HEK293 (cell line): ENCODE measurements around the gene KIRREL3.

Experiments
- CTCF ChIA-PET: fragments of 350-600 bp; formaldehyde crosslinking; extraction: SDS; loops from one replicate; lab custom pipeline; 2021; ENCODE audit warnings: antibody characterized with exemption; lab: Yijun Ruan, JAX
- POLR2A ChIA-PET: fragments of 300-600 bp; formaldehyde crosslinking; extraction: SDS; loops from one replicate; lab custom pipeline; 2020; ENCODE audit warnings: antibody characterized with exemption, inconsistent platforms; lab: Yijun Ruan, JAX
- H3K27ac ChIP-seq: fragments of 200-500 bp; sonication (Bioruptor generic); 2 replicates; pipeline ENCODE4 v1.5.1; 2014; ENCODE audit warnings: low read depth, low read length, control low read depth, inconsistent platforms; ENCODE audit errors: extremely low read depth
- H3K36me3 ChIP-seq, 2 experiments: fragments of 200-500 bp in 1 of 2; sonication (Bioruptor generic) in 1 of 2; 1 replicate in 1 of 2; 2 replicates in 1 of 2; pipeline ENCODE4 v1.5.1; 2014 to 2017; ENCODE audit warnings: inconsistent platforms in 2 of 2, low read length in 2 of 2; ENCODE audit not compliant: control insufficient read depth in 2 of 2, insufficient read depth in 1 of 2
- H3K4me1 ChIP-seq: fragments of 200-500 bp; sonication (Bioruptor generic); 2 replicates; pipeline ENCODE4 v1.5.1; 2014; ENCODE audit warnings: mild to moderate bottlenecking, low read length, inconsistent platforms; ENCODE audit not compliant: control insufficient read depth, insufficient read depth
- H3K4me3 ChIP-seq: 2 replicates; pipeline ENCODE4 v1.5.1; 2011; ENCODE audit warnings: low read depth, mild to moderate bottlenecking, control low read depth, low read length, moderate library complexity
- H3K9me3 ChIP-seq: fragments of 200-500 bp; sonication (Bioruptor generic); 2 replicates; pipeline ENCODE4 v1.5.1; 2014; ENCODE audit warnings: low read depth, low read length, inconsistent platforms; ENCODE audit not compliant: control insufficient read depth, insufficient read depth
- BCL11A ChIP-seq: fragments of 450-650 bp; formaldehyde crosslinking; IDR thresholded peaks from 2 replicates; pipeline ENCODE4 v1.5.1; 2016; ENCODE audit warnings: low read depth, missing biosample characterization, missing genetic modification characterization
- HOXC10 ChIP-seq: sonication (generic); formaldehyde crosslinking; IDR thresholded peaks from 2 replicates; pipeline ENCODE4 v1.8.1; 2023; ENCODE audit warnings: mild to moderate bottlenecking, missing genetic modification reagents
- OVOL3 ChIP-seq: fragments of 450-650 bp; formaldehyde crosslinking; IDR thresholded peaks from 2 replicates; pipeline ENCODE4 v1.5.1; 2016; ENCODE audit warnings: missing biosample characterization, missing genetic modification characterization
- ZBTB1 ChIP-seq: fragments of 450-650 bp; formaldehyde crosslinking; IDR thresholded peaks from 2 replicates; pipeline ENCODE4 v1.5.1; 2016; ENCODE audit warnings: missing biosample characterization, missing genetic modification characterization
- ZFP3 ChIP-seq: fragments of 450-650 bp; formaldehyde crosslinking; IDR thresholded peaks from 2 replicates; pipeline ENCODE4 v1.5.1; 2016; ENCODE audit warnings: low read depth, missing biosample characterization, missing genetic modification characterization
- ZNF132 ChIP-seq: fragments of 450-650 bp; formaldehyde crosslinking; IDR thresholded peaks from 2 replicates; pipeline ENCODE4 v1.5.1; 2017; ENCODE audit warnings: missing biosample characterization, missing genetic modification characterization, borderline replicate concordance
- ZNF221 ChIP-seq: fragments of 450-650 bp; formaldehyde crosslinking; IDR thresholded peaks from 2 replicates; pipeline ENCODE4 v1.5.1; 2017; ENCODE audit warnings: missing biosample characterization, missing genetic modification characterization, borderline replicate concordance
- ZNF473 ChIP-seq: fragments of 450-650 bp; formaldehyde crosslinking; IDR thresholded peaks from 2 replicates; pipeline ENCODE4 v1.5.1; 2017; ENCODE audit warnings: missing biosample characterization, missing genetic modification characterization
- ZNF830 ChIP-seq: fragments of 450-650 bp; IDR thresholded peaks from 2 replicates; pipeline ENCODE4 v1.5.0; 2018; ENCODE audit warnings: missing biosample characterization, missing genetic modification characterization, low read depth, mild to moderate bottlenecking, moderate library complexity
- TF ChIP-seq, protein P1 (sequence below): fragments of 450-650 bp; formaldehyde crosslinking; IDR thresholded peaks from 2 replicates; pipeline ENCODE4 v1.5.1; 2016; ENCODE audit warnings: missing biosample characterization, missing genetic modification characterization
- TF ChIP-seq, protein P2 (sequence below): fragments of 450-650 bp; IDR thresholded peaks from 2 replicates; pipeline ENCODE4 v1.5.1; 2018; ENCODE audit warnings: missing biosample characterization, missing genetic modification characterization
- TF ChIP-seq, protein P3 (sequence below): fragments of 450-650 bp; formaldehyde crosslinking; IDR thresholded peaks from 2 replicates; pipeline ENCODE4 v1.5.1; 2016; ENCODE audit warnings: missing biosample characterization, missing genetic modification characterization, borderline replicate concordance
- TF ChIP-seq, protein P4 (sequence below): fragments of 450-650 bp; formaldehyde crosslinking; conservative IDR thresholded peaks from 2 replicates; pipeline ENCODE4 v1.5.1; 2016; ENCODE audit warnings: low read depth, missing biosample characterization, missing genetic modification characterization
- TF ChIP-seq, protein P5 (sequence below): fragments of 450-650 bp; formaldehyde crosslinking; IDR thresholded peaks from 2 replicates; pipeline ENCODE4 v1.5.1; 2016; ENCODE audit warnings: missing biosample characterization, missing genetic modification characterization
- TF ChIP-seq, protein P6 (sequence below): fragments of 450-650 bp; formaldehyde crosslinking; IDR thresholded peaks from 2 replicates; pipeline ENCODE4 v1.5.1; 2016; ENCODE audit warnings: missing biosample characterization, missing genetic modification characterization
- TF ChIP-seq, protein P7 (sequence below): fragments of 450-650 bp; formaldehyde crosslinking; IDR thresholded peaks from 2 replicates; pipeline ENCODE4 v1.5.1; 2016; ENCODE audit warnings: missing biosample characterization, missing genetic modification characterization

The KIRREL3 gene

DNA sequence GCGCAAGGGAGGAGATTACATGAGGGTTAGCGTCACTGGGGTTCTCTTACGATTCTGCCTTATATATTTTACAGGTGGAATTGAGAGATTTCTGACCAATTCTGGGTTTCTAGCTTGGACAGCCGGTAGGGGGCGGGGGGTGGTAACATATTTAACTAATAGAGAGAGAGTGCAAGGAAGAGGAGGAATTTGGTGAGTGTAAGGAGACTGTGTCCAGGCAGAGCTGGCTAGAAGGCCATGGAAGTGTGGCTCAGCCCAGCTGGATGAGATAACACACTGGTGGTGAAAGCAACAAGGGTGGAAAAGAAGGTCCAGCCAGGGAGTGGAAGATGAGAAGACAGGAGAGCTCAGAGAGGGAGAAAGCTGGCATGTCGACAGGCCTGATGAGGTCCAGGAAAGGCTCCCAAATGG lies 588.6 kb downstream of the KIRREL3 start (continued):
- TF ChIP-seq, protein P1, sequence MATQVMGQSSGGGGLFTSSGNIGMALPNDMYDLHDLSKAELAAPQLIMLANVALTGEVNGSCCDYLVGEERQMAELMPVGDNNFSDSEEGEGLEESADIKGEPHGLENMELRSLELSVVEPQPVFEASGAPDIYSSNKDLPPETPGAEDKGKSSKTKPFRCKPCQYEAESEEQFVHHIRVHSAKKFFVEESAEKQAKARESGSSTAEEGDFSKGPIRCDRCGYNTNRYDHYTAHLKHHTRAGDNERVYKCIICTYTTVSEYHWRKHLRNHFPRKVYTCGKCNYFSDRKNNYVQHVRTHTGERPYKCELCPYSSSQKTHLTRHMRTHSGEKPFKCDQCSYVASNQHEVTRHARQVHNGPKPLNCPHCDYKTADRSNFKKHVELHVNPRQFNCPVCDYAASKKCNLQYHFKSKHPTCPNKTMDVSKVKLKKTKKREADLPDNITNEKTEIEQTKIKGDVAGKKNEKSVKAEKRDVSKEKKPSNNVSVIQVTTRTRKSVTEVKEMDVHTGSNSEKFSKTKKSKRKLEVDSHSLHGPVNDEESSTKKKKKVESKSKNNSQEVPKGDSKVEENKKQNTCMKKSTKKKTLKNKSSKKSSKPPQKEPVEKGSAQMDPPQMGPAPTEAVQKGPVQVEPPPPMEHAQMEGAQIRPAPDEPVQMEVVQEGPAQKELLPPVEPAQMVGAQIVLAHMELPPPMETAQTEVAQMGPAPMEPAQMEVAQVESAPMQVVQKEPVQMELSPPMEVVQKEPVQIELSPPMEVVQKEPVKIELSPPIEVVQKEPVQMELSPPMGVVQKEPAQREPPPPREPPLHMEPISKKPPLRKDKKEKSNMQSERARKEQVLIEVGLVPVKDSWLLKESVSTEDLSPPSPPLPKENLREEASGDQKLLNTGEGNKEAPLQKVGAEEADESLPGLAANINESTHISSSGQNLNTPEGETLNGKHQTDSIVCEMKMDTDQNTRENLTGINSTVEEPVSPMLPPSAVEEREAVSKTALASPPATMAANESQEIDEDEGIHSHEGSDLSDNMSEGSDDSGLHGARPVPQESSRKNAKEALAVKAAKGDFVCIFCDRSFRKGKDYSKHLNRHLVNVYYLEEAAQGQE (tag by site-specific recombination), result no peak
- TF ChIP-seq, protein P2, sequence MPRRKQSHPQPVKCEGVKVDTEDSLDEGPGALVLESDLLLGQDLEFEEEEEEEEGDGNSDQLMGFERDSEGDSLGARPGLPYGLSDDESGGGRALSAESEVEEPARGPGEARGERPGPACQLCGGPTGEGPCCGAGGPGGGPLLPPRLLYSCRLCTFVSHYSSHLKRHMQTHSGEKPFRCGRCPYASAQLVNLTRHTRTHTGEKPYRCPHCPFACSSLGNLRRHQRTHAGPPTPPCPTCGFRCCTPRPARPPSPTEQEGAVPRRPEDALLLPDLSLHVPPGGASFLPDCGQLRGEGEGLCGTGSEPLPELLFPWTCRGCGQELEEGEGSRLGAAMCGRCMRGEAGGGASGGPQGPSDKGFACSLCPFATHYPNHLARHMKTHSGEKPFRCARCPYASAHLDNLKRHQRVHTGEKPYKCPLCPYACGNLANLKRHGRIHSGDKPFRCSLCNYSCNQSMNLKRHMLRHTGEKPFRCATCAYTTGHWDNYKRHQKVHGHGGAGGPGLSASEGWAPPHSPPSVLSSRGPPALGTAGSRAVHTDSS, result no peak
- no peak for TF ChIP-seq OVOL3 (tag by site-specific recombination)
- TF ChIP-seq, protein P3, sequence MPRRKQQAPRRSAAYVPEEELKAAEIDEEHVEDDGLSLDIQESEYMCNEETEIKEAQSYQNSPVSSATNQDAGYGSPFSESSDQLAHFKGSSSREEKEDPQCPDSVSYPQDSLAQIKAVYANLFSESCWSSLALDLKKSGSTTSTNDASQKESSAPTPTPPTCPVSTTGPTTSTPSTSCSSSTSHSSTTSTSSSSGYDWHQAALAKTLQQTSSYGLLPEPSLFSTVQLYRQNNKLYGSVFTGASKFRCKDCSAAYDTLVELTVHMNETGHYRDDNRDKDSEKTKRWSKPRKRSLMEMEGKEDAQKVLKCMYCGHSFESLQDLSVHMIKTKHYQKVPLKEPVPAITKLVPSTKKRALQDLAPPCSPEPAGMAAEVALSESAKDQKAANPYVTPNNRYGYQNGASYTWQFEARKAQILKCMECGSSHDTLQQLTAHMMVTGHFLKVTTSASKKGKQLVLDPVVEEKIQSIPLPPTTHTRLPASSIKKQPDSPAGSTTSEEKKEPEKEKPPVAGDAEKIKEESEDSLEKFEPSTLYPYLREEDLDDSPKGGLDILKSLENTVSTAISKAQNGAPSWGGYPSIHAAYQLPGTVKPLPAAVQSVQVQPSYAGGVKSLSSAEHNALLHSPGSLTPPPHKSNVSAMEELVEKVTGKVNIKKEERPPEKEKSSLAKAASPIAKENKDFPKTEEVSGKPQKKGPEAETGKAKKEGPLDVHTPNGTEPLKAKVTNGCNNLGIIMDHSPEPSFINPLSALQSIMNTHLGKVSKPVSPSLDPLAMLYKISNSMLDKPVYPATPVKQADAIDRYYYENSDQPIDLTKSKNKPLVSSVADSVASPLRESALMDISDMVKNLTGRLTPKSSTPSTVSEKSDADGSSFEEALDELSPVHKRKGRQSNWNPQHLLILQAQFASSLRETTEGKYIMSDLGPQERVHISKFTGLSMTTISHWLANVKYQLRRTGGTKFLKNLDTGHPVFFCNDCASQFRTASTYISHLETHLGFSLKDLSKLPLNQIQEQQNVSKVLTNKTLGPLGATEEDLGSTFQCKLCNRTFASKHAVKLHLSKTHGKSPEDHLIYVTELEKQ, result no peak
- TF ChIP-seq, protein P4, sequence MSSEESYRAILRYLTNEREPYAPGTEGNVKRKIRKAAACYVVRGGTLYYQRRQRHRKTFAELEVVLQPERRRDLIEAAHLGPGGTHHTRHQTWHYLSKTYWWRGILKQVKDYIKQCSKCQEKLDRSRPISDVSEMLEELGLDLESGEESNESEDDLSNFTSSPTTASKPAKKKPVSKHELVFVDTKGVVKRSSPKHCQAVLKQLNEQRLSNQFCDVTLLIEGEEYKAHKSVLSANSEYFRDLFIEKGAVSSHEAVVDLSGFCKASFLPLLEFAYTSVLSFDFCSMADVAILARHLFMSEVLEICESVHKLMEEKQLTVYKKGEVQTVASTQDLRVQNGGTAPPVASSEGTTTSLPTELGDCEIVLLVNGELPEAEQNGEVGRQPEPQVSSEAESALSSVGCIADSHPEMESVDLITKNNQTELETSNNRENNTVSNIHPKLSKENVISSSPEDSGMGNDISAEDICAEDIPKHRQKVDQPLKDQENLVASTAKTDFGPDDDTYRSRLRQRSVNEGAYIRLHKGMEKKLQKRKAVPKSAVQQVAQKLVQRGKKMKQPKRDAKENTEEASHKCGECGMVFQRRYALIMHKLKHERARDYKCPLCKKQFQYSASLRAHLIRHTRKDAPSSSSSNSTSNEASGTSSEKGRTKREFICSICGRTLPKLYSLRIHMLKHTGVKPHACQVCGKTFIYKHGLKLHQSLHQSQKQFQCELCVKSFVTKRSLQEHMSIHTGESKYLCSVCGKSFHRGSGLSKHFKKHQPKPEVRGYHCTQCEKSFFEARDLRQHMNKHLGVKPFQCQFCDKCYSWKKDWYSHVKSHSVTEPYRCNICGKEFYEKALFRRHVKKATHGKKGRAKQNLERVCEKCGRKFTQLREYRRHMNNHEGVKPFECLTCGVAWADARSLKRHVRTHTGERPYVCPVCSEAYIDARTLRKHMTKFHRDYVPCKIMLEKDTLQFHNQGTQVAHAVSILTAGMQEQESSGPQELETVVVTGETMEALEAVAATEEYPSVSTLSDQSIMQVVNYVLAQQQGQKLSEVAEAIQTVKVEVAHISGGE (tag by site-specific recombination), result no peak
- no peak for TF ChIP-seq BCL11A (tag by site-specific recombination)
- TF ChIP-seq ZNF221 (tag by site-specific recombination), result no peak

DNA sequence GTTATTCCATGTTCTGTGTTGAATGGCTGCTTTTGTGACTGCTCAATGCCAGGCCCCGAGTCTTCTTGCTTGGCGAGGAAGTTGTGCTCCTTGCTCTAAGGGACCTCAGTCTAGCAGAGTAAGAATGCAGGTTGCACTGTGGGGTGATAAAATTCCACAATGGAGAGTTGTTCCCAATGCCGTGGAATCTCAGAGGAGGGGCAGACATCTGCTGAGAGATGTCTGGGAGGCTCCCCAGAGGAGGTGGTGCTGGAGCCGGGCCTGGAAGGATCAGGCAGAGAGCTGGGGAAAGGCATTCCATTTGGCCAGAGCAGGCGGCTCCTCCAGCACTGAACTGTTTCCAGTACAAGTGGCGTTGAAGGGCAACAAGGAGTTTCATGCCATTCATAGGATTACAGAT lies 589.9 kb downstream of the KIRREL3 start:
- Histone ChIP-seq H3K27ac (no peak overlapping the region), H3K36me3 (peaks cover 0 to 32% of the 10 kb centered on the region in 2 experiments; a peak in 1 of 3 replicates), H3K4me1 (no peaks in the 10 kb centered on the region), H3K4me3 (no peak overlapping the region), H3K9me3 (no peaks in the 10 kb centered on the region)
- ChIA-PET POLR2A (no interaction called here), CTCF (no interaction called here)
- TF ChIP-seq, protein P5, sequence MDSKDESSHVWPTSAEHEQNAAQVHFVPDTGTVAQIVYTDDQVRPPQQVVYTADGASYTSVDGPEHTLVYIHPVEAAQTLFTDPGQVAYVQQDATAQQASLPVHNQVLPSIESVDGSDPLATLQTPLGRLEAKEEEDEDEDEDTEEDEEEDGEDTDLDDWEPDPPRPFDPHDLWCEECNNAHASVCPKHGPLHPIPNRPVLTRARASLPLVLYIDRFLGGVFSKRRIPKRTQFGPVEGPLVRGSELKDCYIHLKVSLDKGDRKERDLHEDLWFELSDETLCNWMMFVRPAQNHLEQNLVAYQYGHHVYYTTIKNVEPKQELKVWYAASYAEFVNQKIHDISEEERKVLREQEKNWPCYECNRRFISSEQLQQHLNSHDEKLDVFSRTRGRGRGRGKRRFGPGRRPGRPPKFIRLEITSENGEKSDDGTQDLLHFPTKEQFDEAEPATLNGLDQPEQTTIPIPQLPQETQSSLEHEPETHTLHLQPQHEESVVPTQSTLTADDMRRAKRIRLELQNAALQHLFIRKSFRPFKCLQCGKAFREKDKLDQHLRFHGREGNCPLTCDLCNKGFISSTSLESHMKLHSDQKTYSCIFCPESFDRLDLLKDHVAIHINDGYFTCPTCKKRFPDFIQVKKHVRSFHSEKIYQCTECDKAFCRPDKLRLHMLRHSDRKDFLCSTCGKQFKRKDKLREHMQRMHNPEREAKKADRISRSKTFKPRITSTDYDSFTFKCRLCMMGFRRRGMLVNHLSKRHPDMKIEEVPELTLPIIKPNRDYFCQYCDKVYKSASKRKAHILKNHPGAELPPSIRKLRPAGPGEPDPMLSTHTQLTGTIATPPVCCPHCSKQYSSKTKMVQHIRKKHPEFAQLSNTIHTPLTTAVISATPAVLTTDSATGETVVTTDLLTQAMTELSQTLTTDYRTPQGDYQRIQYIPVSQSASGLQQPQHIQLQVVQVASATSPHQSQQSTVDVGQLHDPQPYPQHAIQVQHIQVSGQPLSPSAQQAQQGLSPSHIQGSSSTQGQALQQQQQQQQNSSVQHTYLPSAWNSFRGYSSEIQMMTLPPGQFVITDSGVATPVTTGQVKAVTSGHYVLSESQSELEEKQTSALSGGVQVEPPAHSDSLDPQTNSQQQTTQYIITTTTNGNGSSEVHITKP (tag by site-specific recombination), result no peak
- no peak for TF ChIP-seq HOXC10 (CRISPR knock-in tag)
- no peak for TF ChIP-seq ZNF132 (tag by site-specific recombination)
- TF ChIP-seq ZNF473, result no peak
- TF ChIP-seq ZNF830 (tag by site-specific recombination), result no peak
- TF ChIP-seq, protein P6, sequence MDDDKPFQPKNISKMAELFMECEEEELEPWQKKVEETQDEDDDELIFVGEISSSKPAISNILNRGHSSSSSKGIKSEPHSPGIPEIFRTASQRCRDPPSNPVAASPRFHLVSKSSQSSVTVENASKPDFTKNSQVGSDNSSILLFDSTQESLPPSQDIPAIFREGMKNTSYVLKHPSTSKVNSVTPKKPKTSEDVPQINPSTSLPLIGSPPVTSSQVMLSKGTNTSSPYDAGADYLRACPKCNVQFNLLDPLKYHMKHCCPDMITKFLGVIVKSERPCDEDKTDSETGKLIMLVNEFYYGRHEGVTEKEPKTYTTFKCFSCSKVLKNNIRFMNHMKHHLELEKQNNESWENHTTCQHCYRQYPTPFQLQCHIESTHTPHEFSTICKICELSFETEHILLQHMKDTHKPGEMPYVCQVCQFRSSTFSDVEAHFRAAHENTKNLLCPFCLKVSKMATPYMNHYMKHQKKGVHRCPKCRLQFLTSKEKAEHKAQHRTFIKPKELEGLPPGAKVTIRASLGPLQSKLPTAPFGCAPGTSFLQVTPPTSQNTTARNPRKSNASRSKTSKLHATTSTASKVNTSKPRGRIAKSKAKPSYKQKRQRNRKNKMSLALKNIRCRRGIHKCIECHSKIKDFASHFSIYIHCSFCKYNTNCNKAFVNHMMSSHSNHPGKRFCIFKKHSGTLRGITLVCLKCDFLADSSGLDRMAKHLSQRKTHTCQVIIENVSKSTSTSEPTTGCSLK (tag by site-specific recombination), result no peak
- TF ChIP-seq ZFP3, result no peak
- TF ChIP-seq, protein P7, sequence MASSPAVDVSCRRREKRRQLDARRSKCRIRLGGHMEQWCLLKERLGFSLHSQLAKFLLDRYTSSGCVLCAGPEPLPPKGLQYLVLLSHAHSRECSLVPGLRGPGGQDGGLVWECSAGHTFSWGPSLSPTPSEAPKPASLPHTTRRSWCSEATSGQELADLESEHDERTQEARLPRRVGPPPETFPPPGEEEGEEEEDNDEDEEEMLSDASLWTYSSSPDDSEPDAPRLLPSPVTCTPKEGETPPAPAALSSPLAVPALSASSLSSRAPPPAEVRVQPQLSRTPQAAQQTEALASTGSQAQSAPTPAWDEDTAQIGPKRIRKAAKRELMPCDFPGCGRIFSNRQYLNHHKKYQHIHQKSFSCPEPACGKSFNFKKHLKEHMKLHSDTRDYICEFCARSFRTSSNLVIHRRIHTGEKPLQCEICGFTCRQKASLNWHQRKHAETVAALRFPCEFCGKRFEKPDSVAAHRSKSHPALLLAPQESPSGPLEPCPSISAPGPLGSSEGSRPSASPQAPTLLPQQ (tag by site-specific recombination), result no peak
- no peak for TF ChIP-seq ZBTB1 (tag by site-specific recombination)
